GM12878 (cell line): ENCODE measurements around the gene CLEC2A. TPM values are rescaled to one million over a fixed set of nuclear protein-coding genes. Genes with fewer than 3 reads are reported as not detected.

Experiments
- ATAC-seq: fragments of 200-7000 bp; cut with Tn5 transposase; 3 replicates; pipeline ENCODE4 v1.9.1; 2020; ENCODE audit warnings: mild to moderate bottlenecking, moderate library complexity
- BruUV-seq: library from RNA; stranded (reverse); fragments of 400-500 nt; replicated peaks from 2 replicates; lab custom pipeline; 2021; lab: Mats Ljungman, UMichigan
- CTCF ChIA-PET: fragments of 300-600 bp; sonication (Branson Sonifier 250); formaldehyde crosslinking; extraction: SDS; loops from one replicate; lab custom pipeline; 2021; ENCODE audit warnings: inconsistent platforms; lab: Yijun Ruan, JAX
- POLR2A ChIA-PET: fragments of 350-600 bp; formaldehyde crosslinking; extraction: SDS; loops from one replicate; lab custom pipeline; 2021; ENCODE audit warnings: inconsistent platforms; lab: Charles Lee
- RAD21 ChIA-PET: fragments of 300-600 bp; sonication (Branson Sonifier 250); formaldehyde crosslinking; loops from one replicate; lab custom pipeline; 2023; ENCODE audit warnings: antibody characterized with exemption; ENCODE audit not compliant: unreplicated experiment; lab: Charles Lee
- SMC1A ChIA-PET: fragments of 300-600 bp; sonication (Branson Sonifier 250); formaldehyde crosslinking; loops from one replicate; lab custom pipeline; 2023; ENCODE audit not compliant: unreplicated experiment, uncharacterized antibody; lab: Charles Lee
- DNase-seq: peaks from one replicate; pipeline ENCODE4 v3.0.0-alpha.2; 2011; ENCODE audit warnings: low read depth, low spot score
- FAIRE-seq: peaks from 3 replicates; lab custom pipeline; 2011; peaks lifted over from hg19 to GRCh38; lab: Jason Lieb, UNC
- H2AFZ ChIP-seq: 2 replicates; pipeline ENCODE4 v1.6.0; 2011; ENCODE audit warnings: low read depth, low read length, control low read depth; ENCODE audit not compliant: control insufficient read depth
- H3K27ac ChIP-seq: 2 replicates; pipeline ENCODE4 v1.5.1; 2011; ENCODE audit warnings: control low read depth; ENCODE audit not compliant: control insufficient read depth, insufficient read depth
- H3K27me3 ChIP-seq, 2 experiments: replicated peaks in 1 of 2; 2 replicates each; pipeline versions ENCODE4 v1.6.0 to v1.6.1; 2011; ENCODE audit warnings: low read length in 1 of 2; ENCODE audit not compliant: control insufficient read depth in 2 of 2, insufficient read depth in 2 of 2
- H3K36me3 ChIP-seq, 2 experiments: 2 replicates each; pipeline ENCODE4 v1.5.1; 2011; ENCODE audit warnings: low read length in 1 of 2; ENCODE audit not compliant: control insufficient read depth in 2 of 2, insufficient read depth in 2 of 2
- H3K4me1 ChIP-seq: 2 replicates; pipeline ENCODE4 v1.6.1; 2011; ENCODE audit warnings: mild to moderate bottlenecking, low read length, moderate library complexity, mixed read lengths; ENCODE audit not compliant: control insufficient read depth, insufficient read depth
- H3K4me2 ChIP-seq: 2 replicates; pipeline ENCODE4 v1.6.0; 2011; ENCODE audit warnings: control low read depth; ENCODE audit not compliant: control insufficient read depth, insufficient read depth
- H3K4me3 ChIP-seq: fragments of 200-600 bp; sonication (generic); 2 replicates; pipeline ENCODE4 v1.5.1; 2016
- H3K79me2 ChIP-seq: 2 replicates; pipeline ENCODE4 v1.6.0; 2011; ENCODE audit warnings: low read length; ENCODE audit not compliant: control insufficient read depth, insufficient read depth
- H3K9ac ChIP-seq: 2 replicates; pipeline ENCODE4 v1.8.0; 2011; ENCODE audit warnings: low read length, control low read depth, mixed read lengths; ENCODE audit not compliant: control insufficient read depth, insufficient read depth
- H3K9me3 ChIP-seq: replicated peaks from 3 replicates; pipeline ENCODE4 v1.5.1; 2011; ENCODE audit warnings: mild to moderate bottlenecking, low read length; ENCODE audit not compliant: control insufficient read depth, insufficient read depth
- H4K20me1 ChIP-seq: 2 replicates; pipeline ENCODE4 v1.6.0; 2011; ENCODE audit not compliant: control insufficient read depth, insufficient read depth
- CBFB ChIP-seq: IDR thresholded peaks from 2 replicates; pipeline ENCODE4 v1.6.1; 2016; ENCODE audit warnings: antibody characterized with exemption, low read depth
- CBX3 ChIP-seq: fragments of 200-600 bp; sonication (generic); IDR thresholded peaks from 2 replicates; pipeline ENCODE4 v1.6.1; 2016; ENCODE audit warnings: low read depth, borderline replicate concordance
- CREB1 ChIP-seq: IDR thresholded peaks from 2 replicates; pipeline ENCODE4 v1.6.1; 2012; ENCODE audit warnings: low read depth, mild to moderate bottlenecking, inconsistent platforms
- CUX1 ChIP-seq: IDR thresholded peaks from 2 replicates; pipeline ENCODE4 v1.6.1; 2012; ENCODE audit warnings: improper control_type of control experiment, low read depth, low read length; ENCODE audit not compliant: insufficient replicate concordance
- FOS ChIP-seq: IDR thresholded peaks from 3 replicates; pipeline ENCODE4 v1.6.1; 2011; ENCODE audit warnings: borderline replicate concordance; ENCODE audit not compliant: insufficient read length; ENCODE audit errors: extremely low read depth
- FOXK2 ChIP-seq: fragments of 450-650 bp; IDR thresholded peaks from 2 replicates; pipeline ENCODE4 v1.6.1; 2017; ENCODE audit warnings: mild to moderate bottlenecking, moderate library complexity
- HDGF ChIP-seq: fragments of 450-650 bp; IDR thresholded peaks from 2 replicates; pipeline ENCODE4 v1.6.1; 2016; ENCODE audit warnings: antibody characterized with exemption
- IKZF2 ChIP-seq, 2 experiments: fragments of 450-650 bp; IDR thresholded peaks; 2 replicates each; pipeline ENCODE4 v1.6.1; 2017; ENCODE audit warnings: mild to moderate bottlenecking in 2 of 2, moderate library complexity in 2 of 2
- NFIC ChIP-seq: IDR thresholded peaks from 2 replicates; pipeline ENCODE4 v1.6.1; 2012; ENCODE audit warnings: low read depth, mild to moderate bottlenecking, inconsistent platforms, low read length, moderate library complexity
- NFYB ChIP-seq: IDR thresholded peaks from 2 replicates; pipeline ENCODE4 v1.6.1; 2011; ENCODE audit warnings: low read depth, mild to moderate bottlenecking, low read length, improper control_type of control experiment, moderate library complexity; ENCODE audit not compliant: insufficient read depth
- NR2F1 ChIP-seq: fragments of 450-650 bp; conservative IDR thresholded peaks from 2 replicates; pipeline ENCODE4 v1.6.1; 2017; ENCODE audit warnings: mild to moderate bottlenecking
- SREBF1 ChIP-seq: IDR thresholded peaks from 2 replicates; pipeline ENCODE4 v1.6.1; 2012; ENCODE audit warnings: mild to moderate bottlenecking, low read length
- STAT3 ChIP-seq: IDR thresholded peaks from 2 replicates; pipeline ENCODE4 v1.6.1; 2011; ENCODE audit warnings: low read depth, low read length, improper control_type of control experiment
- SUPT20H ChIP-seq: IDR thresholded peaks from 2 replicates; pipeline ENCODE4 v1.6.1; 2011; ENCODE audit warnings: low read depth, mild to moderate bottlenecking, low read length, moderate library complexity, borderline replicate concordance; ENCODE audit not compliant: control insufficient read depth
- TARDBP ChIP-seq: IDR thresholded peaks from 2 replicates; pipeline ENCODE4 v1.6.1; 2016; ENCODE audit warnings: borderline replicate concordance
- WGBS: methylation state at CpG from one replicate; pipeline ENCODE4 v1.1.6; 2016; ENCODE audit warnings: low lambda C conversion rate; ENCODE audit not compliant: insufficient replicate concordance, insufficient coverage; ENCODE audit errors: missing lambda C conversion rate; 5-methylcytosine and 5-hydroxymethylcytosine counted together
- in situ Hi-C: fragments of 300-500 bp; cut with MboI; formaldehyde crosslinking; loops from 9 replicates; pipeline ENCODE4 v1.14.3; 2018; ENCODE audit warnings: mixed read lengths
- intact Hi-C: fragments of 100-400 bp; cut with micrococcal nuclease; formaldehyde crosslinking; loops from one replicate; pipeline ENCODE4 v1.14.2; 2022; ENCODE audit not compliant: unreplicated experiment
- polyA plus RNA-seq, 11 experiments: library from polyadenylated mRNA; depleted of rRNA in 4 of 11; unstranded in 6 of 11; stranded (reverse) in 5 of 11; fragments of >200 nt; fragmentation: Nextera tagmentation in 4 of 11; fragmentation: Illumina TruSeq in 1 of 11; extraction: Ambion mirVana in 4 of 11; extraction: Trizol in 1 of 11; gene quantifications; 1 replicate in 1 of 11; 2 replicates in 10 of 11; pipeline versions ENCODE4 v1.2.1 to v1.2.3, GENCODE V29; 2011 to 2016; ENCODE audit warnings: inconsistent platforms in 2 of 11, missing spikeins in 2 of 11, low read depth in 1 of 11
- total RNA-seq, 4 experiments: library from RNA; depleted of rRNA in 3 of 4; stranded (reverse); fragments of >200 nt in 3 of 4; fragmentation: Illumina TruSeq in 1 of 4; extraction: Trizol in 1 of 4; gene quantifications; 2 replicates each; pipeline versions ENCODE4 v1.2.1 to v1.2.3, GENCODE V29; 2013 to 2021

Gene CLEC2A
- total and polyA plus RNA-seq, 10 of the 15 experiments (the other 5 are each of a cell fraction or from before 2014, with no cell fraction given): not detected

DNA sequence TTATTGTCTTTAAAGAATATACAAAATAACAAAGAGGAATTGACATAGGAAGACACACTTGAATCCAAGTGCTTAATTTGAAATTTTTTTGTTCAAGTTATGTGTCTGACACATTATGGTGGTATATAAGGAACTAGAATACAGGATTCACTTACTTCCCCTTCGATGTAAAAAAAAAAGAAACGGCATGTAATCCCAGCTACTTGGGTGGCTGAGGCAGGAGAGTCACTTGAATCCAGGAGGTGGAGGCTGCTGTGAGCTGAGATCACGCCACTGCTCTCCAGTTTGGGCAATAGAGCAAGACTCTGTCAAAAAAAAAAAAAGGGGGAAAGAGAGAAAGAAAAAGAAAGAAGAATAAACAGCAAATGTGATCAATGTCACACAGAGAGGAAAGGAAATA is 48.0 kb upstream of the CLEC2A start:
- ChIA-PET RAD21 (no interaction called here), CTCF (no interaction called here), SMC1A (no interaction called here), POLR2A (no interaction called here)
- Histone ChIP-seq H3K27me3 (peaks cover 0 to 2% of the 10 kb centered on the region in 2 experiments; a peak in 1 of 4 replicates), H3K4me3 (no peak overlapping the region), H3K4me2 (no peak overlapping the region), H3K4me1 (no peaks in the 10 kb centered on the region), H4K20me1 (no peaks in the 10 kb centered on the region), H3K9ac (no peak overlapping the region), H3K9me3 (peaks cover 8% of the 10 kb centered on the region; the same call in 1 of the 3 replicates), H3K27ac (no peak overlapping the region), H3K36me3 (no peaks in the 10 kb centered on the region), H2AFZ (no peak overlapping the region), H3K79me2 (no peaks in the 10 kb centered on the region)
- DNase-seq (no peak), ATAC-seq (no peak), FAIRE-seq (no peak)
- in situ Hi-C loops: no loop called here
- 0% methylated on average over 2 of the region's 3 CpGs for WGBS
- intact Hi-C loops: no loop called here
- TF ChIP-seq NR2F1: no peak
- no peak for TF ChIP-seq CUX1
- TF ChIP-seq SREBF1: no peak
- no peak for TF ChIP-seq FOS
- TF ChIP-seq HDGF: no peak
- no peak for TF ChIP-seq CBX3
- no peak for TF ChIP-seq FOXK2
- no peak for TF ChIP-seq CREB1
- TF ChIP-seq TARDBP: no peak
- no peak for TF ChIP-seq IKZF2 (IDR thresholded peaks at IDR 0.05)
- no peak for TF ChIP-seq SUPT20H
- no peak for TF ChIP-seq CBFB
- no peak for TF ChIP-seq NFIC
- no peak for TF ChIP-seq NFYB
- TF ChIP-seq STAT3: no peak
- BruUV-seq: no TSS peak
